WTC11 (cell line): ENCODE measurements around the gene TLNRD1. TPM values are rescaled to one million over a fixed set of nuclear protein-coding genes. Genes with fewer than 3 reads are reported as not detected.
A peak's percentile ranks its signal among the peaks of the same experiment; 100 is the strongest.

ENCODE experiments used
- ATAC-seq: fragments of 200-7000 bp; cut with Tn5 transposase; 2 replicates; pipeline ENCODE4 v1.10.0; 2021; ENCODE audit warnings: mild to moderate bottlenecking, moderate library complexity
- CTCF ChIA-PET: fragments of 300-600 bp; sonication (Branson Sonifier 250); formaldehyde crosslinking; loops from one replicate; lab custom pipeline; 2021; ENCODE audit warnings: antibody characterized with exemption; lab: Charles Lee
- POLR2A ChIA-PET: fragments of 350-600 bp; sonication (Branson Sonifier 250); formaldehyde crosslinking; loops from one replicate; lab custom pipeline; 2021; ENCODE audit warnings: antibody characterized with exemption; lab: Charles Lee
- DNase-seq: peaks from one replicate; pipeline ENCODE4 v3.0.0; 2021; ENCODE audit warnings: low spot score
- H3K27ac Mint-ChIP-seq: 2 replicates; pipeline ENCODE4 v1.8.0; 2021; ENCODE audit warnings: mixed read lengths
- H3K27me3 Mint-ChIP-seq: 2 replicates; pipeline ENCODE4 v1.8.0; 2021; ENCODE audit warnings: low read depth, mild to moderate bottlenecking, moderate library complexity, mixed read lengths
- H3K36me3 Mint-ChIP-seq: 2 replicates; pipeline ENCODE4 v1.8.0; 2021; ENCODE audit warnings: mixed read lengths
- H3K4me1 Mint-ChIP-seq: 2 replicates; pipeline ENCODE4 v1.8.0; 2022; ENCODE audit warnings: mixed read lengths
- H3K4me3 Mint-ChIP-seq: 2 replicates; pipeline ENCODE4 v1.8.0; 2021; ENCODE audit warnings: mild to moderate bottlenecking, moderate library complexity, mixed read lengths
- H3K9me3 Mint-ChIP-seq: 2 replicates; pipeline ENCODE4 v1.8.0; 2021; ENCODE audit warnings: mixed read lengths
- GTF2I ChIP-seq: fragments of 250-450 bp; sonication (Bioruptor Pico); conservative IDR thresholded peaks from 2 replicates; pipeline ENCODE4 v1.4.0; 2021; ENCODE audit warnings: mild to moderate bottlenecking
- HMGA2 ChIP-seq: fragments of 250-450 bp; sonication (Bioruptor Pico); IDR thresholded peaks from 2 replicates; pipeline ENCODE4 v1.4.0; 2021; ENCODE audit warnings: mild to moderate bottlenecking, moderate library complexity
- KAT7 ChIP-seq: sonication (generic); formaldehyde crosslinking; IDR thresholded peaks from 2 replicates; pipeline ENCODE4 v1.8.1; 2023; ENCODE audit warnings: missing genetic modification reagents, mild to moderate bottlenecking, borderline replicate concordance
- NFATC4 ChIP-seq: fragments of 250-450 bp; sonication (Bioruptor Pico); IDR thresholded peaks from 2 replicates; pipeline ENCODE4 v1.9.0; 2021; ENCODE audit warnings: mild to moderate bottlenecking
- NR1H2 ChIP-seq: sonication (generic); formaldehyde crosslinking; IDR thresholded peaks from 2 replicates; pipeline ENCODE4 v1.9.0; 2021; ENCODE audit warnings: mild to moderate bottlenecking, moderate library complexity, missing genetic modification reagents
- NR2C2 ChIP-seq: sonication (generic); formaldehyde crosslinking; IDR thresholded peaks from 2 replicates; pipeline ENCODE4 v1.8.0; 2022; ENCODE audit warnings: mild to moderate bottlenecking, missing genetic modification reagents
- OVOL2 ChIP-seq: fragments of 250-450 bp; sonication (Bioruptor Pico); IDR thresholded peaks from 2 replicates; pipeline ENCODE4 v1.9.0; 2021; ENCODE audit warnings: mild to moderate bottlenecking, borderline replicate concordance
- PRRX2 ChIP-seq: fragments of 250-450 bp; sonication (Bioruptor Pico); IDR thresholded peaks from 2 replicates; pipeline ENCODE4 v1.8.0; 2021; ENCODE audit warnings: mild to moderate bottlenecking
- RELA ChIP-seq: sonication (generic); formaldehyde crosslinking; IDR thresholded peaks from 2 replicates; pipeline ENCODE4 v1.8.1; 2022; ENCODE audit warnings: missing genetic modification reagents, mild to moderate bottlenecking, borderline replicate concordance
- TP53 ChIP-seq: sonication (generic); formaldehyde crosslinking; IDR thresholded peaks from 2 replicates; pipeline ENCODE4 v1.8.1; 2023; ENCODE audit warnings: mild to moderate bottlenecking, missing genetic modification reagents
- ZNF396 ChIP-seq: fragments of 250-450 bp; sonication (Bioruptor Pico); IDR thresholded peaks from 2 replicates; pipeline ENCODE4 v1.8.0; 2021; ENCODE audit warnings: mild to moderate bottlenecking, moderate library complexity, borderline replicate concordance
- total RNA-seq: library from RNA; stranded (reverse); gene quantifications from 3 replicates; pipeline ENCODE4 v1.2.3, GENCODE V29; 2021
- TF ChIP-seq, protein P1 (sequence below): fragments of 200-600 bp; IDR thresholded peaks from 2 replicates; pipeline ENCODE4 v1.8.0; 2022; ENCODE audit warnings: antibody characterized with exemption
- TF ChIP-seq, protein P2 (sequence below): sonication (generic); formaldehyde crosslinking; IDR thresholded peaks from 2 replicates; pipeline ENCODE4 v1.8.1; 2023; ENCODE audit warnings: mild to moderate bottlenecking, missing genetic modification reagents
- TF ChIP-seq, protein P3 (sequence below): fragments of 250-450 bp; sonication (Bioruptor Pico); IDR thresholded peaks from 2 replicates; pipeline ENCODE4 v1.9.0; 2021; ENCODE audit warnings: mild to moderate bottlenecking, borderline replicate concordance
- TF ChIP-seq, protein P4 (sequence below): sonication (generic); formaldehyde crosslinking; conservative IDR thresholded peaks from 2 replicates; pipeline ENCODE4 v1.8.1; 2022; ENCODE audit warnings: mild to moderate bottlenecking, missing genetic modification reagents
- TF ChIP-seq, protein P5 (sequence below): sonication (generic); formaldehyde crosslinking; IDR thresholded peaks from 2 replicates; pipeline ENCODE4 v1.8.1; 2022; ENCODE audit warnings: mild to moderate bottlenecking, missing genetic modification reagents, moderate library complexity, borderline replicate concordance
- TF ChIP-seq, protein P6 (sequence below): sonication (generic); formaldehyde crosslinking; IDR thresholded peaks from 2 replicates; pipeline ENCODE4 v1.8.1; 2023; ENCODE audit warnings: mild to moderate bottlenecking, moderate library complexity, missing genetic modification reagents

TLNRD1 gene
- total RNA-seq, 1 experiment from 2014 or later, result 26.7 TPM

DNA sequence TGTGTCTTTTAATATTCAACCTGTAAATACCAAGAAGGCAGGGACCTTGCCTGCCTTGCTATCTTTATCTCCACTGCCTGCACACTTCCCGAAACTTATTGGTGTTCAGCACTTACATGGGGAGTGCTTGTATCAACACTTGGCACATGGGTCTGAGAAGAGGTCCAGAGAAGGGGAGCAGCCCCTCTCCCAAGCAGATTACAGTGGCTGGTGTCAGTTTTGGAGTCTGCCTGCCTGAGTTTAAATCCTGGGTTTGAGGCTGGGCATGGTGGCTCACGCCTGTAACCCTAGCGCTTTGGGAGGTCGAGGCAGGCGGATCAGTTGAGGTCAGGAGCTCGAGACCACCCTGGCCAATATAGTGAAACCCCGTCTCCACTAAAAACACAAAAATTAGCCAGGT is 31.4 kb upstream of the TLNRD1 start (continued):
- TF ChIP-seq RELA (CRISPR knock-in tag) (no peak), ZNF396 (CRISPR knock-in tag) (no peak), NR1H2 (CRISPR knock-in tag) (no peak)
- TF ChIP-seq, all 79 proteins: peak for 0

DNA sequence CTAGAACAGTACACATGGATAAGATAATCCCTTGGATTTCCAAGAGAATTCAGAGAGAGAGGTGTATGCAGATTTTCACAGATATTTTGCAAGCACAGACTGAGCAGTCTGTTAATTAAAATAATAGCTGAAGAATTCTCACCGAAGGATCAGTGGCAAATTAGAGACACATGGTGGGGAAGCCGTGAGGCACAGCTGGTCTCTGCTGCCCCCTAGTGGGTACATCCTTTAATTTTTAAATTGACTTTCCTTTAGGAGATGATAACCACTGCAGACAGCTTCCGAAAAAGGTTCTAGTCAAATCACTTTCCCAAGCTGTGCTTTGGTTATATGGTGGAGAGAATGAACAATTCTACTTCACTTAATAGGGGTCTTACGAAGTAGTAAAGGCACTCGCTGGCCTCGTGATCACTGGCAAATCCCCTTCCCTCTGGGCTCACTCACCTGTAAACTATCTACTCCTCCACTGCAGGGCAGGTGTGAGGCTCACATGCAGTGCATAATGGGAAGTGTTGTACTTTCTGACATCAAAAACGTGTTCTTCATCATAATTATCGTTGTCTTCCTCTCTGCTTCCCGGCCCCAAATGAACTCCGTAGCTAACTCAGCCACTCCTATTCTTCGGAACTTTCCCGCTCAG is 30.6 kb upstream of the TLNRD1 start:
- Mint-ChIP-seq H3K9me3 (peaks cover 4% of the 10 kb centered on the region), H3K36me3 (peaks cover 29% of the 10 kb centered on the region), H3K27ac (peak overlapping the region; percentile 61; the same call in 1 of the 2 replicates), H3K27me3 (no peaks in the 10 kb centered on the region), H3K4me3 (no peak overlapping the region), H3K4me1 (peaks cover 60% of the 10 kb centered on the region)
- ATAC-seq (0 out of 2 replicates have a peak, but pooled peaks have one; percentile 6), DNase-seq (peak; percentile 52)
- ChIA-PET POLR2A (interaction anchor here (1.2 kb wide), 1 partner anchor 35 kb away, joined by 3 read pairs; no protein-coding TSS in a partner anchor), CTCF (interaction anchor here (0.5 to 4.8 kb wide), 42 partner anchors 8 to 908 kb away, joined by 3 to 48 read pairs (median 4); partner anchors contain the start of genes ABHD17C and CEMIP)
- no peak for TF ChIP-seq GTF2I (CRISPR knock-in tag)
- TF ChIP-seq, protein P1, sequence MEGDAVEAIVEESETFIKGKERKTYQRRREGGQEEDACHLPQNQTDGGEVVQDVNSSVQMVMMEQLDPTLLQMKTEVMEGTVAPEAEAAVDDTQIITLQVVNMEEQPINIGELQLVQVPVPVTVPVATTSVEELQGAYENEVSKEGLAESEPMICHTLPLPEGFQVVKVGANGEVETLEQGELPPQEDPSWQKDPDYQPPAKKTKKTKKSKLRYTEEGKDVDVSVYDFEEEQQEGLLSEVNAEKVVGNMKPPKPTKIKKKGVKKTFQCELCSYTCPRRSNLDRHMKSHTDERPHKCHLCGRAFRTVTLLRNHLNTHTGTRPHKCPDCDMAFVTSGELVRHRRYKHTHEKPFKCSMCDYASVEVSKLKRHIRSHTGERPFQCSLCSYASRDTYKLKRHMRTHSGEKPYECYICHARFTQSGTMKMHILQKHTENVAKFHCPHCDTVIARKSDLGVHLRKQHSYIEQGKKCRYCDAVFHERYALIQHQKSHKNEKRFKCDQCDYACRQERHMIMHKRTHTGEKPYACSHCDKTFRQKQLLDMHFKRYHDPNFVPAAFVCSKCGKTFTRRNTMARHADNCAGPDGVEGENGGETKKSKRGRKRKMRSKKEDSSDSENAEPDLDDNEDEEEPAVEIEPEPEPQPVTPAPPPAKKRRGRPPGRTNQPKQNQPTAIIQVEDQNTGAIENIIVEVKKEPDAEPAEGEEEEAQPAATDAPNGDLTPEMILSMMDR, result peak; percentile 84

DNA sequence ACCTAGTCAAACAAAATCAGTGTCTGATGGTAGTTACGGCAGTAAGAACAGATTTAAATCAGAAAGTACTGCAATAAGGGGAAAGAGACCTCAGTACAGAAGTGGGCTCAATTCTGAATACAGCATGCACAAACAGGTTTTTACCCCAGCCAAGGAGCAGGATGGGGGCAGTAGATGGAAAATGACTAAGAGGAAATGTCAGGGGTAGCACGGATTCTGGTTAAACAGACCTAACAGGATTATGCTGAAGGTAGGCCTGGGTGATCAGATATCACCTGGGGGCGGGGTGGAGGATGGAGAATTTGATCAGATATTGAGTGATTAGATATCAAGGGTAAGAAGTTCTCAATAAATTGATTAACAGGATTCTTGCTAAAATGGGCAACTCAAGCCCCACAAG is 30.1 kb upstream of the TLNRD1 start:
- DNase-seq, result no peak
- H3K4me1 Mint-ChIP-seq, result peaks cover 60% of the 10 kb centered on the region
- no peaks in the 10 kb centered on the region for H3K27me3 Mint-ChIP-seq
- CTCF ChIA-PET, result interaction anchor here (0.6 to 4.8 kb wide), 29 partner anchors 9 to 514 kb away, joined by 3 to 48 read pairs (median 5); partner anchors contain the start of gene CEMIP
- TF ChIP-seq PRRX2, result no peak
- TF ChIP-seq GTF2I (CRISPR knock-in tag), result no peak
- TF ChIP-seq OVOL2 (CRISPR knock-in tag), result no peak
- no peak for TF ChIP-seq HMGA2 (CRISPR knock-in tag)
- TF ChIP-seq, all 79 proteins: peak for 0
- POLR2A ChIA-PET, result interaction anchor here (1.2 kb wide), 1 partner anchor 35 kb away, joined by 3 read pairs; no protein-coding TSS in a partner anchor
- Mint-ChIP-seq H3K36me3 (peaks cover 23% of the 10 kb centered on the region), H3K9me3 (no peaks in the 10 kb centered on the region), H3K27ac (peak overlapping the region; percentile 61; the same call in 1 of the 2 replicates), H3K4me3 (no peak overlapping the region)
- no peak for ATAC-seq

DNA sequence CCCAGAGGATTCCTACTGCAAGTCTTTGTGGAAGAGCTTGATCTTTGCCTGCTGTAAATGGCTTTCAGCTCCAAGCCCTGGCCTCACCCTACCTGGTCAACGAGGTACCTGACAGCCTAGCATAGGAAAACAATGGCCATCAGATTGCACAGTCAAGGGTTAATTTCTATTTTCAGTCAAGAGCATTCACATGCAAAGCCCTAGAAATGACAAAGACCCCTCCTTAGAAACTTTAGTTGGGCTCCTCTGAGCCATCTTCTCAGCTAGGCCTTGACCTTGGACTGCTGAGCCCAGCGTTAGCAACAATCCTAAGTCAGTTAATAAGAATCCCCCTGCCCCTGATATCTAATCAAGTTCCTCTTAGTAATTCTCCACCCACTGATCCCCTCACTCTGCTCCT is 29.6 kb upstream of the TLNRD1 start:
- DNase-seq, result no peak
- CTCF ChIA-PET, result interaction anchor here (0.8 to 3.2 kb wide), 7 partner anchors 136 to 515 kb away, joined by 3 to 48 read pairs (median 5); partner anchors contain the start of gene CEMIP
- no peaks in the 10 kb centered on the region for H3K9me3 Mint-ChIP-seq
- H3K4me3 Mint-ChIP-seq, result peak overlapping the region; percentile 21; the same call in 1 of the 2 replicates
- ATAC-seq, result no peak
- H3K4me1 Mint-ChIP-seq, result peaks cover 59% of the 10 kb centered on the region
- H3K36me3 Mint-ChIP-seq, result peaks cover 22% of the 10 kb centered on the region
- H3K27ac Mint-ChIP-seq, result no peak overlapping the region
- POLR2A ChIA-PET, result no interaction called here
- no peaks in the 10 kb centered on the region for H3K27me3 Mint-ChIP-seq
- TF ChIP-seq GTF2I (CRISPR knock-in tag) (no peak), NFATC4 (CRISPR knock-in tag) (no peak), TP53 (CRISPR knock-in tag) (no peak), KAT7 (CRISPR knock-in tag) (no peak), NR2C2 (no peak)
- TF ChIP-seq, protein P2, sequence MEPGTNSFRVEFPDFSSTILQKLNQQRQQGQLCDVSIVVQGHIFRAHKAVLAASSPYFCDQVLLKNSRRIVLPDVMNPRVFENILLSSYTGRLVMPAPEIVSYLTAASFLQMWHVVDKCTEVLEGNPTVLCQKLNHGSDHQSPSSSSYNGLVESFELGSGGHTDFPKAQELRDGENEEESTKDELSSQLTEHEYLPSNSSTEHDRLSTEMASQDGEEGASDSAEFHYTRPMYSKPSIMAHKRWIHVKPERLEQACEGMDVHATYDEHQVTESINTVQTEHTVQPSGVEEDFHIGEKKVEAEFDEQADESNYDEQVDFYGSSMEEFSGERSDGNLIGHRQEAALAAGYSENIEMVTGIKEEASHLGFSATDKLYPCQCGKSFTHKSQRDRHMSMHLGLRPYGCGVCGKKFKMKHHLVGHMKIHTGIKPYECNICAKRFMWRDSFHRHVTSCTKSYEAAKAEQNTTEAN, result no peak
- TF ChIP-seq, protein P3, sequence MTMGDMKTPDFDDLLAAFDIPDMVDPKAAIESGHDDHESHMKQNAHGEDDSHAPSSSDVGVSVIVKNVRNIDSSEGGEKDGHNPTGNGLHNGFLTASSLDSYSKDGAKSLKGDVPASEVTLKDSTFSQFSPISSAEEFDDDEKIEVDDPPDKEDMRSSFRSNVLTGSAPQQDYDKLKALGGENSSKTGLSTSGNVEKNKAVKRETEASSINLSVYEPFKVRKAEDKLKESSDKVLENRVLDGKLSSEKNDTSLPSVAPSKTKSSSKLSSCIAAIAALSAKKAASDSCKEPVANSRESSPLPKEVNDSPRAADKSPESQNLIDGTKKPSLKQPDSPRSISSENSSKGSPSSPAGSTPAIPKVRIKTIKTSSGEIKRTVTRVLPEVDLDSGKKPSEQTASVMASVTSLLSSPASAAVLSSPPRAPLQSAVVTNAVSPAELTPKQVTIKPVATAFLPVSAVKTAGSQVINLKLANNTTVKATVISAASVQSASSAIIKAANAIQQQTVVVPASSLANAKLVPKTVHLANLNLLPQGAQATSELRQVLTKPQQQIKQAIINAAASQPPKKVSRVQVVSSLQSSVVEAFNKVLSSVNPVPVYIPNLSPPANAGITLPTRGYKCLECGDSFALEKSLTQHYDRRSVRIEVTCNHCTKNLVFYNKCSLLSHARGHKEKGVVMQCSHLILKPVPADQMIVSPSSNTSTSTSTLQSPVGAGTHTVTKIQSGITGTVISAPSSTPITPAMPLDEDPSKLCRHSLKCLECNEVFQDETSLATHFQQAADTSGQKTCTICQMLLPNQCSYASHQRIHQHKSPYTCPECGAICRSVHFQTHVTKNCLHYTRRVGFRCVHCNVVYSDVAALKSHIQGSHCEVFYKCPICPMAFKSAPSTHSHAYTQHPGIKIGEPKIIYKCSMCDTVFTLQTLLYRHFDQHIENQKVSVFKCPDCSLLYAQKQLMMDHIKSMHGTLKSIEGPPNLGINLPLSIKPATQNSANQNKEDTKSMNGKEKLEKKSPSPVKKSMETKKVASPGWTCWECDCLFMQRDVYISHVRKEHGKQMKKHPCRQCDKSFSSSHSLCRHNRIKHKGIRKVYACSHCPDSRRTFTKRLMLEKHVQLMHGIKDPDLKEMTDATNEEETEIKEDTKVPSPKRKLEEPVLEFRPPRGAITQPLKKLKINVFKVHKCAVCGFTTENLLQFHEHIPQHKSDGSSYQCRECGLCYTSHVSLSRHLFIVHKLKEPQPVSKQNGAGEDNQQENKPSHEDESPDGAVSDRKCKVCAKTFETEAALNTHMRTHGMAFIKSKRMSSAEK, result no peak
- TF ChIP-seq, protein P4, sequence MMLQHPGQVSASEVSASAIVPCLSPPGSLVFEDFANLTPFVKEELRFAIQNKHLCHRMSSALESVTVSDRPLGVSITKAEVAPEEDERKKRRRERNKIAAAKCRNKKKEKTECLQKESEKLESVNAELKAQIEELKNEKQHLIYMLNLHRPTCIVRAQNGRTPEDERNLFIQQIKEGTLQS (CRISPR knock-in tag), result no peak
- TF ChIP-seq, protein P5, sequence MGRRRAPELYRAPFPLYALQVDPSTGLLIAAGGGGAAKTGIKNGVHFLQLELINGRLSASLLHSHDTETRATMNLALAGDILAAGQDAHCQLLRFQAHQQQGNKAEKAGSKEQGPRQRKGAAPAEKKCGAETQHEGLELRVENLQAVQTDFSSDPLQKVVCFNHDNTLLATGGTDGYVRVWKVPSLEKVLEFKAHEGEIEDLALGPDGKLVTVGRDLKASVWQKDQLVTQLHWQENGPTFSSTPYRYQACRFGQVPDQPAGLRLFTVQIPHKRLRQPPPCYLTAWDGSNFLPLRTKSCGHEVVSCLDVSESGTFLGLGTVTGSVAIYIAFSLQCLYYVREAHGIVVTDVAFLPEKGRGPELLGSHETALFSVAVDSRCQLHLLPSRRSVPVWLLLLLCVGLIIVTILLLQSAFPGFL, result no peak
- TF ChIP-seq, protein P6, sequence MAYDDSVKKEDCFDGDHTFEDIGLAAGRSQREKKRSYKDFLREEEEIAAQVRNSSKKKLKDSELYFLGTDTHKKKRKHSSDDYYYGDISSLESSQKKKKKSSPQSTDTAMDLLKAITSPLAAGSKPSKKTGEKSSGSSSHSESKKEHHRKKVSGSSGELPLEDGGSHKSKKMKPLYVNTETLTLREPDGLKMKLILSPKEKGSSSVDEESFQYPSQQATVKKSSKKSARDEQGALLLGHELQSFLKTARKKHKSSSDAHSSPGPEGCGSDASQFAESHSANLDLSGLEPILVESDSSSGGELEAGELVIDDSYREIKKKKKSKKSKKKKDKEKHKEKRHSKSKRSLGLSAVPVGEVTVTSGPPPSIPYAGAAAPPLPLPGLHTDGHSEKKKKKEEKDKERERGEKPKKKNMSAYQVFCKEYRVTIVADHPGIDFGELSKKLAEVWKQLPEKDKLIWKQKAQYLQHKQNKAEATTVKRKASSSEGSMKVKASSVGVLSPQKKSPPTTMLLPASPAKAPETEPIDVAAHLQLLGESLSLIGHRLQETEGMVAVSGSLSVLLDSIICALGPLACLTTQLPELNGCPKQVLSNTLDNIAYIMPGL, result no peak
